ENCODE data around the gene ARHGAP32. TPM values are rescaled to one million over a fixed set of nuclear protein-coding genes. Genes with fewer than 3 reads are reported as not detected.

Gene ARHGAP32
- total RNA-seq, 2 experiments from 2014 or later: 8.7 to 10.0 TPM

- POLR2A ChIA-PET: no interaction called here
- H3K36me3 ChIP-seq (ENCODE audit: insufficient read depth, low read length): no peaks in the 10 kb centered on the region
- no peak overlapping the region for H3K4me3 ChIP-seq (ENCODE audit: low read length)
- no peak overlapping the region for H3K27ac Mint-ChIP-seq
- no peak for ATAC-seq (ENCODE audit: poor library complexity)
- no peaks in the 10 kb centered on the region for H3K27me3 ChIP-seq (ENCODE audit: control insufficient read depth in 1 of 2, insufficient read depth in 2 of 2, low read length in 2 of 2)
- intact Hi-C loops (cut with DNase I, micrococcal nuclease): no loop called here
- H3K4me1 ChIP-seq (ENCODE audit: insufficient read depth, low read length): no peaks in the 10 kb centered on the region
- H3K27ac ChIP-seq (ENCODE audit: low read depth in 1 of 2, low read length in 2 of 2): no peak overlapping the region
- CTCF ChIA-PET: no interaction called here
- no peak overlapping the region for H3K4me3 Mint-ChIP-seq
- TF ChIP-seq CTCF (IDR thresholded peaks at IDR 0.05): no peak
- peaks cover 8% of the 10 kb centered on the region for H3K36me3 Mint-ChIP-seq (ENCODE audit: low read depth)
- no peak for DNase-seq
- no peaks in the 10 kb centered on the region for H3K4me1 Mint-ChIP-seq (ENCODE audit: low read depth)
- H3K9me3 Mint-ChIP-seq: no peaks in the 10 kb centered on the region
- no peaks in the 10 kb centered on the region for H3K9me3 ChIP-seq (ENCODE audit: control insufficient read depth in 1 of 2, insufficient read depth in 1 of 2, low read length in 2 of 2)
- H3K27me3 Mint-ChIP-seq: no peaks in the 10 kb centered on the region
These were observed 150.5 kb downstream of the ARHGAP32 start for GRCh38 chr11:129041611-129042018.

GRCh38 chr11:129040934-129041333, 151.2 kb downstream of the ARHGAP32 start:
- no peaks in the 10 kb centered on the region for H3K27me3 Mint-ChIP-seq
- no peaks in the 10 kb centered on the region for H3K9me3 Mint-ChIP-seq
- H3K27ac ChIP-seq (ENCODE audit: low read depth in 1 of 2, low read length in 2 of 2): no peak overlapping the region
- H3K27ac Mint-ChIP-seq: no peak overlapping the region
- H3K4me3 Mint-ChIP-seq: no peak overlapping the region
- CTCF ChIA-PET: no interaction called here
- intact Hi-C loops (cut with DNase I, micrococcal nuclease): no loop called here
- H3K4me3 ChIP-seq (ENCODE audit: low read length): no peak overlapping the region
- no peaks in the 10 kb centered on the region for H3K27me3 ChIP-seq (ENCODE audit: control insufficient read depth in 1 of 2, insufficient read depth in 2 of 2, low read length in 2 of 2)
- DNase-seq (no peak), ATAC-seq (ENCODE audit: poor library complexity) (no peak)
- H3K36me3 Mint-ChIP-seq (ENCODE audit: low read depth): peaks cover 8% of the 10 kb centered on the region
- no peaks in the 10 kb centered on the region for H3K4me1 ChIP-seq (ENCODE audit: insufficient read depth, low read length)
- no peaks in the 10 kb centered on the region for H3K36me3 ChIP-seq (ENCODE audit: insufficient read depth, low read length)
- no peaks in the 10 kb centered on the region for H3K9me3 ChIP-seq (ENCODE audit: control insufficient read depth in 1 of 2, insufficient read depth in 1 of 2, low read length in 2 of 2)
- POLR2A ChIA-PET: no interaction called here
- TF ChIP-seq CTCF (IDR thresholded peaks at IDR 0.05): no peak
- no peaks in the 10 kb centered on the region for H3K4me1 Mint-ChIP-seq (ENCODE audit: low read depth)

- Mint-ChIP-seq H3K9me3 (no peaks in the 10 kb centered on the region), H3K27ac (no peak overlapping the region), H3K4me3 (no peak overlapping the region), H3K27me3 (no peaks in the 10 kb centered on the region), H3K4me1 (ENCODE audit: low read depth) (no peaks in the 10 kb centered on the region), H3K36me3 (ENCODE audit: low read depth) (peaks cover 8% of the 10 kb centered on the region)
- ATAC-seq (ENCODE audit: poor library complexity) (no peak), DNase-seq (no peak)
- Histone ChIP-seq H3K36me3 (ENCODE audit: insufficient read depth, low read length) (no peaks in the 10 kb centered on the region), H3K4me3 (ENCODE audit: low read length) (no peak overlapping the region), H3K4me1 (ENCODE audit: insufficient read depth, low read length) (no peaks in the 10 kb centered on the region), H3K9me3 (ENCODE audit: control insufficient read depth in 1 of 2, insufficient read depth in 1 of 2, low read length in 2 of 2) (peaks cover 0 to 7% of the 10 kb centered on the region in 2 experiments), H3K27me3 (ENCODE audit: control insufficient read depth in 1 of 2, insufficient read depth in 2 of 2, low read length in 2 of 2) (no peaks in the 10 kb centered on the region), H3K27ac (ENCODE audit: low read depth in 1 of 2, low read length in 2 of 2) (no peak overlapping the region)
- ChIA-PET POLR2A (no interaction called here), CTCF (no interaction called here)
- intact Hi-C loops (cut with DNase I, micrococcal nuclease): no loop called here
- no peak for TF ChIP-seq CTCF (IDR thresholded peaks at IDR 0.05)
These were observed 156.9 kb downstream of the ARHGAP32 start for GRCh38 chr11:129035244-129035643.
